Measurements from ENCODE around the gene SERPINE3. TPM values are rescaled to one million over a fixed set of nuclear protein-coding genes. Genes with fewer than 3 reads are reported as not detected.

SERPINE3 gene
- total and polyA plus RNA-seq, 2 donors from 2014 or later = not detected

DNA sequence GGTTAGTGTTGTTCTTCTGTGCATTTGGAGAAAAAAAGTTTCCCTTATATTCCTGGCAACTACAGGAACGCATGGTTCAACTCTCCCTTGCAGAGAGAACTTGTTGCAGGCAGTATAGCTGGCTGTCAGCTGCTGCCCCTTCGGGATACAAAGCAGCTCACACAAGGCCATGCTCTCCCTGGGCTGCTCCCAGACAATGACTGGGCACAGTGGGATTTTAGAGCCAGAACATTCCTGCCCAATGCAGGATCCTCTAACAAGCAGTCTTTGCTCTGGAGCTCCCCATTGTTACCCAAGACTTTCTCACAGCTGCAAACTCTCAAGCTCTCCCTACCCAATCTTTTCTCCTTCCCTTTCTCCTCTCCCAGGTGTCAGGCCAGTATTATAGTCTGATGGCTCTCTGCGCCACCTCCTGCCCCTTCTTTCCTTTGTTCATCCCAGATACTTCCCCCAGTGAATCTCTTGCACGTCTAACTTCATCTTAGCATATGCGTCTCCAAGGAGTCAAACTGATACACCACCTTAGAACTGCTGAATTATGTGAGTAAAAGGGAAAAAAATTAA lies 27.5 kb upstream of the SERPINE3 start:
- TF ChIP-seq, protein P1, sequence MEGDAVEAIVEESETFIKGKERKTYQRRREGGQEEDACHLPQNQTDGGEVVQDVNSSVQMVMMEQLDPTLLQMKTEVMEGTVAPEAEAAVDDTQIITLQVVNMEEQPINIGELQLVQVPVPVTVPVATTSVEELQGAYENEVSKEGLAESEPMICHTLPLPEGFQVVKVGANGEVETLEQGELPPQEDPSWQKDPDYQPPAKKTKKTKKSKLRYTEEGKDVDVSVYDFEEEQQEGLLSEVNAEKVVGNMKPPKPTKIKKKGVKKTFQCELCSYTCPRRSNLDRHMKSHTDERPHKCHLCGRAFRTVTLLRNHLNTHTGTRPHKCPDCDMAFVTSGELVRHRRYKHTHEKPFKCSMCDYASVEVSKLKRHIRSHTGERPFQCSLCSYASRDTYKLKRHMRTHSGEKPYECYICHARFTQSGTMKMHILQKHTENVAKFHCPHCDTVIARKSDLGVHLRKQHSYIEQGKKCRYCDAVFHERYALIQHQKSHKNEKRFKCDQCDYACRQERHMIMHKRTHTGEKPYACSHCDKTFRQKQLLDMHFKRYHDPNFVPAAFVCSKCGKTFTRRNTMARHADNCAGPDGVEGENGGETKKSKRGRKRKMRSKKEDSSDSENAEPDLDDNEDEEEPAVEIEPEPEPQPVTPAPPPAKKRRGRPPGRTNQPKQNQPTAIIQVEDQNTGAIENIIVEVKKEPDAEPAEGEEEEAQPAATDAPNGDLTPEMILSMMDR (IDR thresholded peaks at IDR 0.05; ENCODE audit: borderline replicate concordance, extremely low read depth, insufficient read depth) = no peak
- FAIRE-seq (no peak), DNase-seq (no peak)
- intact Hi-C loops (cut with DNase I) = no loop called here
- H3K9ac ChIP-seq (ENCODE audit: low read length in 3 of 3) = no peak overlapping the region
- H3K27ac ChIP-seq (ENCODE audit: low read depth in 2 of 2, low read length in 2 of 2) = no peak overlapping the region
- no peaks in the 10 kb centered on the region for H3K27me3 ChIP-seq (ENCODE audit: control insufficient read depth, insufficient read depth, low read length)
- no peak overlapping the region for H3K4me3 ChIP-seq (ENCODE audit: low read length in 3 of 3)
- H3K9me3 ChIP-seq (ENCODE audit: control insufficient read depth in 2 of 3, insufficient read depth in 1 of 3, low read length in 3 of 3) = no peaks in the 10 kb centered on the region
- H3K4me1 ChIP-seq (ENCODE audit: control insufficient read depth in 2 of 3, insufficient read depth in 2 of 3, low read depth in 1 of 3, low read length in 3 of 3) = peaks cover 0 to 4% (median 0%) of the 10 kb centered on the region in 3 donors
- no peaks in the 10 kb centered on the region for H3K36me3 ChIP-seq (ENCODE audit: control insufficient read depth in 2 of 3, insufficient read depth in 3 of 3, low read length in 3 of 3)

GRCh38 chr13:51313619-51314018 lies 25.9 kb upstream of the SERPINE3 start:
- intact Hi-C loops (cut with DNase I) = no loop called here
- FAIRE-seq = no peak
- no peaks in the 10 kb centered on the region for H3K9me3 ChIP-seq (ENCODE audit: control insufficient read depth in 2 of 3, insufficient read depth in 1 of 3, low read length in 3 of 3)
- H3K9ac ChIP-seq (ENCODE audit: low read length in 3 of 3) = no peak overlapping the region
- no peak overlapping the region for H3K4me3 ChIP-seq (ENCODE audit: low read length in 3 of 3)
- no peak for DNase-seq
- H3K4me1 ChIP-seq (ENCODE audit: control insufficient read depth in 2 of 3, insufficient read depth in 2 of 3, low read depth in 1 of 3, low read length in 3 of 3) = peaks cover 0 to 4% (median 0%) of the 10 kb centered on the region in 3 donors
- no peaks in the 10 kb centered on the region for H3K27me3 ChIP-seq (ENCODE audit: control insufficient read depth, insufficient read depth, low read length)
- no peak overlapping the region for H3K27ac ChIP-seq (ENCODE audit: low read depth in 2 of 2, low read length in 2 of 2)
- TF ChIP-seq, protein P1 (IDR thresholded peaks at IDR 0.05; ENCODE audit: borderline replicate concordance, extremely low read depth, insufficient read depth) = no peak
- no peaks in the 10 kb centered on the region for H3K36me3 ChIP-seq (ENCODE audit: control insufficient read depth in 2 of 3, insufficient read depth in 3 of 3, low read length in 3 of 3)

GRCh38 chr13:51317262-51317661 lies 22.2 kb upstream of the SERPINE3 start:
- no peak for FAIRE-seq
- TF ChIP-seq, protein P1 (IDR thresholded peaks at IDR 0.05; ENCODE audit: borderline replicate concordance, extremely low read depth, insufficient read depth) = no peak
- no peaks in the 10 kb centered on the region for H3K36me3 ChIP-seq (ENCODE audit: control insufficient read depth in 2 of 3, insufficient read depth in 3 of 3, low read length in 3 of 3)
- no peak overlapping the region for H3K27ac ChIP-seq (ENCODE audit: low read depth in 2 of 2, low read length in 2 of 2)
- intact Hi-C loops (cut with DNase I) = no loop called here
- H3K9ac ChIP-seq (ENCODE audit: low read length in 3 of 3) = no peak overlapping the region
- H3K27me3 ChIP-seq (ENCODE audit: control insufficient read depth, insufficient read depth, low read length) = no peaks in the 10 kb centered on the region
- DNase-seq = no peak
- H3K4me3 ChIP-seq (ENCODE audit: low read length in 3 of 3) = no peak overlapping the region
- no peaks in the 10 kb centered on the region for H3K9me3 ChIP-seq (ENCODE audit: control insufficient read depth in 2 of 3, insufficient read depth in 1 of 3, low read length in 3 of 3)
- peaks cover 0 to 4% (median 0%) of the 10 kb centered on the region in 3 donors for H3K4me1 ChIP-seq (ENCODE audit: control insufficient read depth in 2 of 3, insufficient read depth in 2 of 3, low read depth in 1 of 3, low read length in 3 of 3)

- H3K9me3 ChIP-seq (ENCODE audit: control insufficient read depth in 2 of 3, insufficient read depth in 1 of 3, low read length in 3 of 3) = no peaks in the 10 kb centered on the region
- no peak overlapping the region for H3K9ac ChIP-seq (ENCODE audit: low read length in 3 of 3)
- TF ChIP-seq, protein P1 (IDR thresholded peaks at IDR 0.05; ENCODE audit: borderline replicate concordance, extremely low read depth, insufficient read depth) = no peak
- H3K27me3 ChIP-seq (ENCODE audit: control insufficient read depth, insufficient read depth, low read length) = no peaks in the 10 kb centered on the region
- no peak overlapping the region for H3K27ac ChIP-seq (ENCODE audit: low read depth in 2 of 2, low read length in 2 of 2)
- H3K4me3 ChIP-seq (ENCODE audit: low read length in 3 of 3) = no peak overlapping the region
- intact Hi-C loops (cut with DNase I) = no loop called here
- FAIRE-seq (no peak), DNase-seq (no peak)
- peaks cover 0 to 4% (median 0%) of the 10 kb centered on the region in 3 donors for H3K4me1 ChIP-seq (ENCODE audit: control insufficient read depth in 2 of 3, insufficient read depth in 2 of 3, low read depth in 1 of 3, low read length in 3 of 3)
- no peaks in the 10 kb centered on the region for H3K36me3 ChIP-seq (ENCODE audit: control insufficient read depth in 2 of 3, insufficient read depth in 3 of 3, low read length in 3 of 3)
These were observed 21.5 kb upstream of the SERPINE3 start for GRCh38 chr13:51318015-51318414.
